Muscle layer of duodenum (tissue), 2 donors: ENCODE data around the gene BCL2L13.
"Not testable (repeated sequence)": the region's sequence is repeated elsewhere in the genome, so short reads cannot be mapped to it uniquely, and the experiment has no call there.

Experiments
- H3K27ac ChIP-seq: one replicate; pipeline ENCODE4 v1.7.0; 2013; ENCODE audit warnings: mild to moderate bottlenecking, low read length
- H3K27me3 ChIP-seq: one replicate; pipeline ENCODE4 v1.7.0; 2013; ENCODE audit warnings: low read depth, mild to moderate bottlenecking, control low read depth, low read length
- H3K36me3 ChIP-seq, 2 donors: one replicate each; pipeline ENCODE4 v1.7.0; 2013; ENCODE audit warnings: low read length in 2 of 2, control low read depth in 1 of 2, mild to moderate bottlenecking in 1 of 2; ENCODE audit not compliant: insufficient read depth in 2 of 2, control insufficient read depth in 1 of 2
- H3K4me1 ChIP-seq, 2 donors: one replicate each; pipeline ENCODE4 v1.7.0; 2013; ENCODE audit warnings: low read length in 2 of 2, mild to moderate bottlenecking in 2 of 2, control low read depth in 1 of 2, moderate library complexity in 1 of 2; ENCODE audit not compliant: insufficient read depth in 2 of 2, control insufficient read depth in 1 of 2
- H3K4me3 ChIP-seq, 2 donors: one replicate each; pipeline ENCODE4 v1.7.0; 2013; ENCODE audit warnings: low read length in 2 of 2, low read depth in 1 of 2, mild to moderate bottlenecking in 1 of 2
- H3K9me3 ChIP-seq, 2 donors: one replicate each; pipeline ENCODE4 v1.7.0; 2013; ENCODE audit warnings: low read length in 2 of 2, control low read depth in 1 of 2, mild to moderate bottlenecking in 1 of 2; ENCODE audit not compliant: control insufficient read depth in 1 of 2
- donor health status: healthy.

BCL2L13 gene

DNA sequence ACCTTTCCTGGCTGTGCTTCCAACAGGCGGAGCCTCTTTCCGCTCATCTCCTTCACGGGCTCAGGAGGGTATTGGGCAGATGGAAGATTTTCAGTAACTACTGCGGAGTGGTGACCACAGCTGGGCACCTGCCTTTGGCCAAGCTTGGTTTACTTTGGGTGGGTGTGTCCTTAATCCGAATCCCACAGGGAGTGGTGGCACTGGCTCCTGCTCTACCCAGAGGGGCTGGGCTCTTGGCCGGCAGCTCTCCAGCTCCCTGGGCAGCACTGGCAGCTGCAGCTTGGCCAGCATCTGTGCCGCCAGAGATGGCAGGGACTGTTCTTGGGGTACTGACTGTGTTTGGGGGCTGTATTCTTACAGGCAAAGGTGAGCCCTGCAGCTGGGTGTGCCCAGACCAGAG is 105.9 kb downstream of the BCL2L13 start:
- Histone ChIP-seq H3K27ac (no peak overlapping the region), H3K4me3 (no peak overlapping the region), H3K9me3 (no peaks in the 10 kb centered on the region), H3K36me3 (no peaks in the 10 kb centered on the region), H3K4me1 (no peaks in the 10 kb centered on the region), H3K27me3 (no peaks in the 10 kb centered on the region)

DNA sequence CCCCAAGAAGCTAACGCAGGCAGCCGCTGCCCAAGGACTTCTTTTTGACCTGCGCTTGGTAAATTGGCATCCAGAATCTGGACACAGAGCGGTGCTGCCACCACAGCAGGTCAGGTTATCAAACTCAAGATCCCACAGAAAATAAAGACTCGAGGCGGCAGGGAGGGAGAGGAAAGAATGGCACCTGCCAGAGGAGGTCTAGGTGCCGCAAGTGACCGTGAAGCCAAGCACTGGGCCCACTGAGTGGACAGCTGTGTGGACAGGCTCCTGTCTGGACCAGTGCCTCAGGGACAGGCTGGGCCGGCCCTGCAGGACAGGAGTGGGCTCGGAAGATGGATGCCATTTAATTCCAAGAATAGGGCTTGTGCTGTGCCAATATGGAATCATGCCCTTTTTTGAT is 108.4 kb downstream of the BCL2L13 start:
- Histone ChIP-seq H3K4me1 (no peaks in the 10 kb centered on the region), H3K36me3 (no peaks in the 10 kb centered on the region), H3K4me3 (no peak overlapping the region), H3K9me3 (no peaks in the 10 kb centered on the region), H3K27me3 (no peaks in the 10 kb centered on the region), H3K27ac (no peak overlapping the region)

DNA sequence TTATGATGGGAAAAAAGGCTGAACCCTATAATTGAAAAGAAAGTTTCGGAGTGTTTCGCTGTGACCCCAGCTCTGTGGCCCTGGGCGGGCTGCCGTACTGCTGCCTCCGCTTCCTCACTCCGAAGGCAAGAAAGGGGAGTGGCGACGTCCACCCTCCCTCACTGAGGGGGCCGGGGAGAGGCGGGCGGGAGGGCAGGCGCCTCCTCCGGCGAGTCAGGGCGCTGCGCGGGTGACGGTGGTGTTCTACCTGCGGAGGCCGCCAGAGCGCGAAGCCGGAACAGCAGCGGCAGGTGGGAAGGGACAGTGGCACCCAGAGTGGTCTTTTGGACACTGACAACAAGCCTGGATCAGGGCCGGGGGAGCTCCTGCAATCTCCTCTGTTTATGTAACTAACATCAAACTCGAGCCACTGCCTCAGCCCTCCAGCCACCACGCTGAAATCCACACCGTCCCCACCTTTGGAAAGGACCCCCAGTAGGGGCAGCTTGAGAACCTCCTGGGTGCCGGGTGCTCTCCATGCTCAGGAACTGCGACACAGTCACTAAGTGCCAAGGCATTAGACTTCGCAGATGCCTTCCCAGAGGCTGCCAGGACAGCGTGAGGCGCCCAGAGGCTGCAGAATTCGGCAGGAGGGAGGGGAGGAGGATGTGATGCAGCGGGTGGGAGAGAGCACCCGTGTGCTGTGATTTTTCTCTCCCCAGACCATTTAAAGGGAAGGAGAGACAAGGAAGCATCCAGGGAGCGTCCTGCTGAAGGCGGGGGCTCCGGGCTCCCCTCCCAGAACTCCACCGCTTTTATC is 110.2 kb downstream of the BCL2L13 start:
- H3K4me1 ChIP-seq = no peaks in the 10 kb centered on the region
- H3K27me3 ChIP-seq = no peaks in the 10 kb centered on the region
- H3K36me3 ChIP-seq = no peaks in the 10 kb centered on the region
- no peak overlapping the region for H3K27ac ChIP-seq
- no peak overlapping the region for H3K4me3 ChIP-seq
- no peaks in the 10 kb centered on the region for H3K9me3 ChIP-seq

DNA sequence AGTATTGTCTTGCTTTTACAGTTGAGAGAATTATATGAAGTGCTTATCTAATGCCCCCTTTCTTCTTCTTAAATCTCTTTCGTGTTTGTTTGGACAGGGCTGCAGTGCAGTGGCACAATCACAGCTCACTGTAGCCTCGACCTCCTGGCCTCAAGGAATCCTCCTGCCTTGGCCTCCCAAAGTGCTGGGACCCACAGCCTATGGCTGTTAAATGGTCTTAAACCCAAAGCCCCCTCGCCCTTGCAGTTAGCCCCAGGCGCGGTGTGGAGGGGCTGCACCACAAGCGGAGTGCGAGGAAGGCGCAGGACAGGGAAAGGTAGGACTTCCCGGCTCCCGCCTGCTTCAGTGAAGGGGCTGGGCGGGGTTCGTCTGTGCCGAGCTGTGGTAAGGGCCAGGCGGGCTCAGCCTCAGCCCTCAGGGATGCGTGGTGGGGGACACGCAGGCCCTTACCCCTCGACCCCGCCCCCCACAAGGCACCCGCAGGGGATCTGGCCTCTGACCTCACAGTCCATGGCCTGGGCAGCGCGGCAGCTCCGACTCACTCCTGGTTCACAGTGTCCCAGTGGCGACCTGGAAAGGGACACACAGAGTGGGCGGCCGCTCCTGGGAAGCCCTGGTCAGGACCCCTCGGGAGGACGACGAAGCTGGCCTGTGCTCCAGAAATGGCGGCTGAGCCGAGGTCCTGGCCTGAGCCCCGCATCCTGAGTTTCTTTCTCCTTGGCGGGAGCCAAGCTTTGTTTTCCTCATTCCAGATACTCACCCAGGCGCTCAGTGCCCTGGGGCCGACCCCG is 111.2 kb downstream of the BCL2L13 start:
- Histone ChIP-seq H3K4me1 (no peaks in the 10 kb centered on the region), H3K27me3 (no peaks in the 10 kb centered on the region), H3K36me3 (no peaks in the 10 kb centered on the region), H3K4me3 (no peak overlapping the region), H3K27ac (no peak overlapping the region), H3K9me3 (no peaks in the 10 kb centered on the region)

DNA sequence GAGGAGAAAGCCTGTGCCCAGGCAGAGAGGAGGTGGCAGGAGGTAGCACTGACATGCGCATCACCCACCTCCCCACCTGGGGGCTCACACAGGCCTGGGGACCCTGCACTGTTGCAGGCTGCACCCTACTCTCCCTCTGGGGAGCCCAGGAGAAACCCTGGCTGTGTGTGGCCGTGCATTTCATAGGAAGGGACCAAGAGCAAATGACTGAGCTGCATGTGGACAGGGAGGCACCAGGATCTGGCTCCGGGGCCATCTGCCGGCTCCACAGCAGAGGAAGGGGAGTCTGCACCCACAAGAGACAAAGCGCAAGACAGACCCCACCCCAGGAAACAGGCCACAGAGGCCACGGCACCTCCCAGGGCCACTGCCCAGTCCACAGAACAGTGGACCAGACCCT is 113.0 kb downstream of the BCL2L13 start:
- no peak overlapping the region for H3K27ac ChIP-seq
- no peak overlapping the region for H3K4me3 ChIP-seq
- H3K9me3 ChIP-seq = no peaks in the 10 kb centered on the region
- H3K36me3 ChIP-seq = no peaks in the 10 kb centered on the region
- no peaks in the 10 kb centered on the region for H3K4me1 ChIP-seq
- no peaks in the 10 kb centered on the region for H3K27me3 ChIP-seq

DNA sequence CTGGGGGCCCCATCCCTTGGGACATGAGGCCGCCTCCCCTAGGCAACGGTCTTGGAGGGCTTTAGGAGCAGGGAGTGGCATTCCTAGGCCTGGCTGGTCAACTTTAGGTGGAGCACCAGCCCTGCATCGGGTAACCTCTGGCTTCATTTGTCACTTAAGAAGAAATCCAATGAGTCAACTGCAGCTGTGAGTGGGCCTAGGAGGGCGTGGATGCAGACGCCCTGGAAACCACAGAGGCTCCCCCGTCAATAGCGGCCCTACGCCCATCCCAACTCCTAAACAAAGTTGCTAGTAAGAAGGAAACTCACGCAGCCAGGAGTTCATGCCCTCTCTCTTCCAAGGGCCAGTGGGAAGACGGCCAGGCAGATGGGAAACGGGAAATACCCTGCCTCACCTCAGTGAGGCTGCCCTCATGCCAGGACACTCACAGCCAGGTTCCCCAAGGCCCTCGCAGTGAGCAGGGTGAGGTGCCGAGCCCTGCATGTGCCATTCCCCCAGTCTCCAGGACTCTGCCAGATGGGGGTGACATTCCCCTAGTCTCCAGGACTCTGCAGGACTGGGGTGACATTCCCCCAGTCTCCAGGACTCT is 114.9 kb downstream of the BCL2L13 start:
- H3K27ac ChIP-seq = no peak overlapping the region
- H3K4me3 ChIP-seq = no peak overlapping the region
- H3K4me1 ChIP-seq = no peaks in the 10 kb centered on the region
- no peaks in the 10 kb centered on the region for H3K36me3 ChIP-seq
- H3K9me3 ChIP-seq = no peaks in the 10 kb centered on the region
- no peaks in the 10 kb centered on the region for H3K27me3 ChIP-seq

DNA sequence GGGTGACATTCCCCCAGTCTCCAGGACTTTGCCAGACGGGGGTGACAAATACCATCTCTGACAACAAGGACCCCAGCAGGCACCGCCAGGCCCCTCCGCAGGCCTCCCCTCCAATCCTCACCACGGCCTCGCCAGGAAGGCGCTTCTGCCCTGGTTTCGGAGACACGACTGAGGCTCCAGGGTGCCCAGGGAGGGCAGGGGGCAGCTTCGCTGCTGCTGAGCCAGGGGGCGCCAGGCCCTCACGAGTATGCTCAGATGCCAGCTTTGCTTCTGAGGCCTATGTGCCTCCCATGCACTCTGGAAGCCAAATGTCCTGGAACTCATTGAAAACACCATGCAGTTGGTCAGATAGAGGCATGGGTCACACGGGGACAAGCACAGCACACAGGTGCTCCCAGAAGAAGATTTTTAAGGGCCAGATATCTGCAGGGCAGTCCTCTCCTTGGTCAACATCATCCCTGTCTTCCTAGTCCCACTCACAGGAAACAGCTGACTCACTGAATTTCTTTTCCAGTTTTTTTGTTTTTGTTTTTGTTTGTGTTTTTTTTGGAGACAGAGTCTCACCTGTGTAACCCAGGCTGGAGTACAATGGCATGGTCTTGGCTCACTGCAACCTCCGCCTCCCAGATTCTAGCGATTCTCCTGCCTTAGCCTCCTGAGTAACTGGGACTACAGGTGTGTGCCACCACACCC is 115.8 kb downstream of the BCL2L13 start:
- H3K4me1 ChIP-seq = no peaks in the 10 kb centered on the region

DNA sequence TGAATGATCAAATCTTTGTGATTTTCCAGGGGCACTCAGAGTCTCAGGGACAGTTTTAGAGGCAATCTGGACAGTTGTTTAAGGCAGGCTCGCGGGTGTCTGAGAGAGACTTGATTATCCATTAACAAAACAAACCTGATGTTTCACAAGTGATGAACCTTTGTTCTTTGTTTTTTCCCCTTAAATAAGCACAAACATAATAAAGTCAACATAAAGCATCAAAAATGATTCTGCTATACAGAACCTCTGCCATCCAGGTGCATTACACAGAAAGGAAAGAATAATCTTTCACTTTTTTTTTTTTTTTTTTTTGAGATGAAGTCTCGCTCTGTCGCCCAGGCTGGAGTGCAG is 122.6 kb downstream of the BCL2L13 start:
- H3K36me3 ChIP-seq = no peaks in the 10 kb centered on the region
- no peaks in the 10 kb centered on the region for H3K27me3 ChIP-seq

More for the DNA sequence above, 115.8 kb downstream of the BCL2L13 start:
- no peak overlapping the region for H3K27ac ChIP-seq
- no peaks in the 10 kb centered on the region for H3K27me3 ChIP-seq
- no peak overlapping the region for H3K4me3 ChIP-seq
- no peaks in the 10 kb centered on the region for H3K36me3 ChIP-seq
- H3K9me3 ChIP-seq = no peaks in the 10 kb centered on the region

DNA sequence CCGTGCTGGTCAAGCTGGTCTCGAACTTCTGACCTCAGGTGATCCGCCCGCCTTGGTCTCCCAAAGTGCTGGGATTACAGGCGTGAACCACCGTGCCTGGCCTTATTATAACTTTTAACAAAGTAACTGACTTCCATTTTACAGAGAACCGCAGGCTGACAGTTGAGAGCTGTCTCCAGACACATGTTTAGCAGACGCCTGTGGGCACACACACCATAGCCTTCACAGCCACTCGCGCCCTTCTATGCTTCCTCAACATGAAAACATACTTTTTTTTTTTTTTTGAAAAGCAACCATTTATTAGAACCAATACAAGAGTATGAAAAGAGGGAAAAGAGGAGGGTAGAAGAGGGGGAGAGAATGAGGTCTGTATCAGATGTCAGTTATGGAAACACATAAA is 124.9 kb downstream of the BCL2L13 start:
- not testable (repeated sequence) for H3K27ac ChIP-seq, H3K36me3 ChIP-seq, H3K4me3 ChIP-seq, H3K27me3 ChIP-seq, H3K9me3 ChIP-seq, H3K4me1 ChIP-seq

More for the DNA sequence above, 122.6 kb downstream of the BCL2L13 start:
- Histone ChIP-seq H3K27ac (no peak overlapping the region), H3K4me3 (no peak overlapping the region), H3K4me1 (no peaks in the 10 kb centered on the region), H3K9me3 (no peaks in the 10 kb centered on the region)

DNA sequence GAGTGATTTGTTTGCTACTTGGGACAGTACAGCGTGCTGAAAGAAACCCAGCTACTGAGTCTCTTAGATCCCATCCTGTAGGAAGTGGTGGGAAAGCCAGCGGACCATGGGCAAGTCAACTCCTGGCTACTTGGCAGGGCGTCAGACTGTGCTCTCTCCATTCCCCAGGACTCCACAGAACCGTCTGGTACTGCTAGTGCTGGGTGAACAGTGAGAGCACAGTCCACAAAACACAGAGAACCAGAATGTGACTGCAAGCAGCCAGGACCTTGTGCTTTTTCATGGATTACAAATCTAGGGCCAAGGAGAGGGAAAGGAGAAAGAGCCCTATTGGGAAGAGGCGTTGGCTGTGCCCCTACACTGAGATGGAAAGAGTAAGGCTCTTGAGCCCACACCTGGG is 125.5 kb downstream of the BCL2L13 start:
- H3K27me3 ChIP-seq = no peaks in the 10 kb centered on the region
- H3K4me1 ChIP-seq = no peaks in the 10 kb centered on the region
- no peak overlapping the region for H3K4me3 ChIP-seq
- H3K27ac ChIP-seq = no peak overlapping the region
- no peaks in the 10 kb centered on the region for H3K36me3 ChIP-seq
- no peaks in the 10 kb centered on the region for H3K9me3 ChIP-seq

DNA sequence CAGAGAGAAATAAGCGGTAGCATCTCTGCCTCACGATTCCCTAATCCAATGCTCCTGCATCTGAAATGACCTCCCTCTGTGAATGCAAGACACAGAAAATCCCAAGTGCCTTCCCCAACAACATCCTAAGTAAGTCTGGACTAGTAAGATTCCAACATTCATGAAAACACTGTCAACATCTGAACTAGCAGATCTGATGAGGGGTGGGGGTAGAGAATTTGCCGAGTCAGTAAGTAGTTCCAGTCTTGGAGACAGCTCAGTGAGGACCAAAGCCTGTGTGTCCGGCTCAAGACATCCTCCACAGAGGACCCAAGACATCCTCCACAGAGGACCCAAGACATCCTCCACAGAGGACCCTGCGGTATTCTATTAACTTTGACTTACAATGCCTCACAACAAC is 126.3 kb downstream of the BCL2L13 start:
- not testable (repeated sequence) for H3K4me3 ChIP-seq, H3K27ac ChIP-seq, H3K9me3 ChIP-seq, H3K27me3 ChIP-seq, H3K4me1 ChIP-seq, H3K36me3 ChIP-seq
